Measurements from ENCODE around the gene EMILIN3. TPM values are rescaled to one million over a fixed set of nuclear protein-coding genes. Genes with fewer than 3 reads are reported as not detected.
A peak's percentile ranks its signal among the peaks of the same experiment; 100 is the strongest.

The EMILIN3 gene, protein sequence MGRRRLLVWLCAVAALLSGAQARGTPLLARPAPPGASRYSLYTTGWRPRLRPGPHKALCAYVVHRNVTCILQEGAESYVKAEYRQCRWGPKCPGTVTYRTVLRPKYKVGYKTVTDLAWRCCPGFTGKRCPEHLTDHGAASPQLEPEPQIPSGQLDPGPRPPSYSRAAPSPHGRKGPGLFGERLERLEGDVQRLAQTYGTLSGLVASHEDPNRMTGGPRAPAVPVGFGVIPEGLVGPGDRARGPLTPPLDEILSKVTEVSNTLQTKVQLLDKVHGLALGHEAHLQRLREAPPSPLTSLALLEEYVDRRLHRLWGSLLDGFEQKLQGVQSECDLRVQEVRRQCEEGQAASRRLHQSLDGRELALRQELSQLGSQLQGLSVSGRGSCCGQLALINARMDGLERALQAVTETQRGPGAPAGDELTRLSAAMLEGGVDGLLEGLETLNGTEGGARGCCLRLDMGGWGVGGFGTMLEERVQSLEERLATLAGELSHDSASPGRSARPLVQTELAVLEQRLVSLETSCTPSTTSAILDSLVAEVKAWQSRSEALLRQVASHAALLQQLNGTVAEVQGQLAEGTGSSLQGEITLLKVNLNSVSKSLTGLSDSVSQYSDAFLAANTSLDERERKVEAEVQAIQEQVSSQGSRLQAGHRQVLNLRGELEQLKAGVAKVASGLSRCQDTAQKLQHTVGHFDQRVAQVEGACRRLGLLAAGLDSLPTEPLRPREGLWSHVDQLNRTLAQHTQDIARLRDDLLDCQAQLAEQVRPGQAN
- polyA plus RNA-seq (2011; rRNA removed): 0.12 and 0.17 TPM in 2 replicates
- not detected in 2 replicates for polyA minus RNA-seq (2011; rRNA and poly(A)+ RNA removed)

DNA sequence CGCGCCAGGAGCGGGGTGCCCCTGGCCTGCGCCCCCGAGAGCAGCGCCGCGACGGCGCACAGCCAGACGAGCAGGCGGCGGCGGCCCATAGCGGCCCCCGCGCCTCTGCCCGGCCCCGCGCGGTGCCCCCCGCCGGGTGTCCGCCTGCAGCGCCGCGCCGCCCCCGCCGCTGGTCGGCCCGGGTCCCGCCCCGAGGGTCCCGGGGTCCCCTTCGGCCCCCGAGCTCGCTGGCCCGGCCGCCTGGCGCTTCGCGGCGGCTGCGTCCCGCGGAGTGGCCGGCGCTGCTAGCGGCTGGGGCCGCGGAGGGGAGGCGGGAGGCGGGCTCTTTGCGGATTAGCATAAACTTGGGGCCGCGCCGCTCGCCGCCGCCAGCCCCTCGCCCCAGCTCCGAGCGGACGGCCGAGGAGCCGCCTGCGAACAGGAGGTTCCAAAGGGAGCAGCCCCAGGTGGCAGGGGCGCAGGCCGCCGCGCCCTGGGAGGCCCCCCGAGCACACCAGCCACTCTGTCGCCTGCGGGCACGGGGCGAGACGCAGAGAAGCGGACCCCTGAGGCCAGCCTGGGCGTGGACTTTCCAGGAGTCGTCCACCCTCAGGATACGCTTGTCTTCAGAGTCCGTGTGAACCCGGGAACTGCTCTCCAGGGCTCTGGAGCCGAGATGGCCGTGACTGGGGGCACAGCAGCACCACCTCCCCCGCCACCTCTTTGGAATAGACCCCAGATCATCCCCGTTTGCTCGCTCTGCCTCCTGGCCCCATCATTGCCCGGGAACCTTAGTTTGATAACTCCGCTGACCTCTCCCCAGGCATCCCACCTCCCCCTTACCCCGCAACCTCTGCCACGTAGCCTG is at the start of gene EMILIN3:
Gene EMILIN3, minus strand, starts transcription at position 273 of the 847 bp plus-strand sequence. Its CDS starts 184 bp downstream, at position 89.
- CTCF ChIA-PET: interaction anchor here (1.4 kb wide), 1 partner anchor 194 kb away, joined by 3 read pairs; no protein-coding TSS in a partner anchor
- no peak for DNase-seq (ENCODE audit: low read depth, low spot score)
- TF ChIP-seq CTCF (IDR thresholded peaks at IDR 0.05; ENCODE audit: low read depth, low read length): no peak
- Histone ChIP-seq H3K4me3 (ENCODE audit: low read depth, low read length) (0 out of 2 replicates have a peak within 1 kb of the TSS, but pooled peaks have one; percentile 7), H3K27ac (ENCODE audit: low read depth, low read length) (no peak within 1 kb of the TSS), H3K27me3 (ENCODE audit: control insufficient read depth, insufficient read depth, low read length) (peaks cover 47% of the 10 kb centered on the region), H3K9me3 (ENCODE audit: control insufficient read depth, insufficient read depth, low read length) (peaks cover 11% of the 10 kb centered on the region)
- POLR2A ChIA-PET: no interaction called here

DNA sequence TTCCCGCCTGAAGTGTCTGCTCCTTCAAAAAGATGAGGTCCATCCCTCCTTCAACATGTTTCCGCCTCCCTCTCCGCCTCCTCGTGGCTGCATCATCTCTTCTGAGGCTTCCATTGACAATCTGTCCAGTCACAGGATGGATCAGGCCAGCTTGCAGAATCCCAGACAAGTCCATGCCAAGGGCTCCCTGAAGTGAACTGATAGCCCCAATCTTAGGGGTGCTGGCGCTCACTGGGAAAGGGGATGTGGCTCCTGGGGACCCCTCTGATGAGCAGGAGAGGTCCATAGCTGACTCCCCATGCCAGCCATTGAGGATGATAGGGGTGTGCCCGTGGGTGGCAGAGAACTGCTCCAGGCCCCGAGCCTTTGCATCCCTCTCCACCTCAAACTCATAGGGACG is 48.6 kb upstream of the EMILIN3 start:
- DNase-seq (ENCODE audit: low read depth, low spot score): no peak
- ChIA-PET CTCF (interaction anchor here (0.6 to 1.4 kb wide), 3 partner anchors 194 to 452 kb away, joined by 4 to 6 read pairs (median 5); no protein-coding TSS in a partner anchor), POLR2A (no interaction called here)
- Histone ChIP-seq H3K4me3 (ENCODE audit: low read depth, low read length) (no peak overlapping the region), H3K27me3 (ENCODE audit: control insufficient read depth, insufficient read depth, low read length) (no peaks in the 10 kb centered on the region), H3K27ac (ENCODE audit: low read depth, low read length) (no peak overlapping the region), H3K9me3 (ENCODE audit: control insufficient read depth, insufficient read depth, low read length) (no peaks in the 10 kb centered on the region)
- TF ChIP-seq CTCF (IDR thresholded peaks at IDR 0.05; ENCODE audit: low read depth, low read length): no peak

DNA sequence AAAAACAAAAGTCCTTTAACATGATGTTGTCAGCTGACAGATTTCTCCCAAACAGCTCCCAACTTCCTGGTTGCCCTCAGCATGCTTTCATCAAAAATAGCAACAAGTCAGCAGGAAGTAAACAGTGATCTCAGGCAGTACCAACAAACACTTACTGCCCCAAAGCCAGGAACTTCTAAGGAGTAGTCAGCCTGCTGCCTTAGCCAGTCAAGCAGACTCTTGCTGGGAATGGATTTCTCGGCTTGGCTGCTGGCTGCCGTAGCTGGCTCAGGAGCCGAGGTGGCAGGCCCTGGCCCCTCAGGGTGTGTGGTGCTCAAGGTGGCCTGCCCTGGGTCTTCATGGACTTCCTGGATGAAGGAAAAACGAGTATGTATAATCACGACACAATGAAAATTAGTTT is 46.6 kb upstream of the EMILIN3 start:
- H3K9me3 ChIP-seq (ENCODE audit: control insufficient read depth, insufficient read depth, low read length): no peaks in the 10 kb centered on the region
- ChIA-PET CTCF (interaction anchor here (0.6 to 4.6 kb wide), 3 partner anchors 16 to 241 kb away, joined by 4 to 30 read pairs (median 7); partner anchors contain the start of gene LPIN3), POLR2A (no interaction called here)
- H3K27me3 ChIP-seq (ENCODE audit: control insufficient read depth, insufficient read depth, low read length): no peaks in the 10 kb centered on the region
- H3K4me3 ChIP-seq (ENCODE audit: low read depth, low read length): no peak overlapping the region
- TF ChIP-seq CTCF (IDR thresholded peaks at IDR 0.05; ENCODE audit: low read depth, low read length): no peak
- DNase-seq (ENCODE audit: low read depth, low spot score): no peak
- H3K27ac ChIP-seq (ENCODE audit: low read depth, low read length): no peak overlapping the region

DNA sequence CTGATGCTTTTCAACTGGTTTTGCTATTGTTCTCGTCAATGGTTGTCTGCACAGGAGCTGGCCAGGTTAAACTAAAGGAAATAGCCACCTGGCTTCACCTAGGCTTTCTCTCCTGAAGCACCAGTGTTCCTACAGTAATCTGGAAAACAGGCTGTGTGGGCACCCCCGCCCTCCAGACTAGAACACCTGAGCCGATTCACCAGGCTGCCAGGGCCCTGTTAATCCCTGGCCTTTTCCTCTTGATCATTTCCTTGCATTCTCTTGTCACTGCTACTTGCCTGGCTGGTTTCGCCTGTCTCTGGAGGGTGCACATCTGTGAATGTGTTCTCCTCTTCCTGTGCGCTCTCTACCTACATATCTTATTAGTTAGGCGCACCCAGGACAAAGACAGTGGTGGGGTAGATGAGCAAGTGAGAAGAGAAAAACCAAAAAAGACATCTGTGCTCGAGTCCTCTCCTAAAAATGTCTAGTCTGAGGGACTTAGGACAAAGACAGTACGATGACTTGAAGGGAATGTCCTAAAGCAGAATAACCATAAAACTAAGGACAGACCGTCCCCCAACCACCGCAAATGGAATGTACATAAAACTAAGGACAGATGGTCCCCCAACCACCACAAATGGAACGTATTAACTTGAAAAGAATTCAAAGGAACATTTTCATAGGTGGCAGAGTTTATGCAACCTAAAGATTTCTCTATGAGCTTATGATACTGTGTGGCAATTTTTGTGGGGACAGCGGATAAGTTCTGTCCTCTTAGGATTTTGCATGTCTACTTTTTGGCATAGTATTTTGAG is 45.9 kb upstream of the EMILIN3 start:
- Histone ChIP-seq H3K27me3 (ENCODE audit: control insufficient read depth, insufficient read depth, low read length) (no peaks in the 10 kb centered on the region), H3K9me3 (ENCODE audit: control insufficient read depth, insufficient read depth, low read length) (no peaks in the 10 kb centered on the region), H3K4me3 (ENCODE audit: low read depth, low read length) (no peak overlapping the region), H3K27ac (ENCODE audit: low read depth, low read length) (no peak overlapping the region)
- no peak for DNase-seq (ENCODE audit: low read depth, low spot score)
- POLR2A ChIA-PET: no interaction called here
- TF ChIP-seq CTCF (IDR thresholded peaks at IDR 0.05; ENCODE audit: low read depth, low read length): no peak
- CTCF ChIA-PET: interaction anchor here (0.6 to 4.6 kb wide), 4 partner anchors 8 to 240 kb away, joined by 4 to 30 read pairs (median 18); partner anchors contain the start of gene LPIN3
